GM12892 (cell line): ENCODE data around the gene APOL1.

ENCODE experiments used
- POLR2A ChIP-seq: IDR thresholded peaks from 2 replicates; pipeline ENCODE4 v1.6.1; 2011; ENCODE audit warnings: low read depth, low read length, control low read depth
- TAF1 ChIP-seq: IDR thresholded peaks from 2 replicates; pipeline ENCODE4 v1.6.1; 2011; ENCODE audit warnings: low read depth, mild to moderate bottlenecking, control low read depth, low read length, borderline replicate concordance

DNA sequence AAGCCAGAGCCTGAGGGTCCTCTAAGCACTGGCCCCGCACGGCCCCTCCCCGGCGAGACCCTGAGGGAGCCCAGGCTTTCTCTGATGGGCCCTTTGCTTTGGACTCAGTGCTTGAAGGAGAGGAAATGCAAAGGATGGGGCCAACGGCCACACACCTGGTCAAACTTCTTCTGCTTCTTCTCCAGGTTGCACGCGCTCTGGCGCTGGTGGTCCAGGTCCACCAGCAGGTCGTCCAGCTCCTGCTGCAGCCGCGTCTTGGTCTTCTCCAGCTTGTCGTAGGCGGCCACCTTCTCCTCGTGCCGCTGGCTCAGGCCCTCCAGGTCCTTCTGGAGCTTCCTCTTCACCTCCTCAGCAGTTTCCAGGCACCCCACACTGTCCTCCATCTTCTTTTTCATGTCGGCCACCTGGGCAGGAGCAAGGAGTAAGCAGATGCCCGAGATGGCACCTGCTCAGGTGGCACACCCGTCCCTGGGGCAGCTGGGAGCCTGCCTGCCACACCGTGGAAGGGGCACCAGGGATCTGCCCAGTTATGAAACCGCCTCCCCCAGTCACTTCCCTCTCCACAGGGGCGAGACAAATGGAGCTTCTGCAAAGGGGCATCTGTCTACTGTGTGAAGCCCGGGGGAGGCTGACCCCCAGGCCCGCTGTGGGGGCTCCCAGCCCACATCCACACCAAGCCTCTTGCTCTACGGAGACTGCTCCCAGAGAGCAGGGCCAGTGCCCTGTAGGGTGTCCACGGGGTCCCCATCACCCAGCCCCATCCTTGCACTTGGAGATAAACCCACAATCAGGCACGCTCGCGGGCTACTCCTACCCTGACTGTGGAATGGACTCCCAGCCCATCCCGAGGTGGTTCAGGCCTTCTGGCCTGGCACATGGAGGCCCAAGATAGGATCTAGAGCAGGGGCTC is 39.2 kb downstream of the APOL1 start:
- TF ChIP-seq POLR2A = no peak
- no peak for TF ChIP-seq TAF1
